GM21360 (cell line): Measurements from ENCODE around the gene SLC16A6.
"Not testable (repeated sequence)": the region's sequence is repeated elsewhere in the genome, so short reads cannot be mapped to it uniquely, and the experiment has no call there.

Source experiments
- ATAC-seq: cut with Tn5 transposase; IDR thresholded peaks from one replicate; pipeline ENCODE4 v1.9.1; 2021; ENCODE audit warnings: mild to moderate bottlenecking, moderate library complexity; ENCODE audit not compliant: unreplicated experiment

Gene SLC16A6

GRCh38 chr17:68225055-68225454 is 65.9 kb downstream of the SLC16A6 start:
- not testable (repeated sequence) for ATAC-seq

DNA sequence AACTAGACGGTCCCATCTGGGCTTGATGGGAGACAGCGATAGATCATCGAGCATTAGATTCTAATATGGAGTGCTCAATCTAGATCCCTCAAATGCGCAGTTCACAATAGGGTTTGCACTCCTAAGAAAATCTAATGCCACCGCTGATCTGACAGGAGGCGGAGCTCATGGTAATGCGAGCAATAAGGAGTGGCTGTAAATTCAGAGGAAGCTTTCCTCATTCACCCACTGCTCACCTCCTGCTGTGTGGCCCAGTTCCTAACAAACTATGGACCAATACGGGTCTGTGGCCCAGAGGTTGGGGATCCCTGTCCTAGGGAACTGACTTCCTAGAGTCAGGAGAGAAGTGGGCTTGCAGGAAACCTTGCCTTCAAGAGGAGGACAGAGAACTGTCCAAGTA is 68.3 kb downstream of the SLC16A6 start:
- no peak for ATAC-seq

GRCh38 chr17:68221786-68222185 is 69.1 kb downstream of the SLC16A6 start:
- no peak for ATAC-seq

GRCh38 chr17:68220786-68221185 is 70.1 kb downstream of the SLC16A6 start:
- not testable (repeated sequence) for ATAC-seq

DNA sequence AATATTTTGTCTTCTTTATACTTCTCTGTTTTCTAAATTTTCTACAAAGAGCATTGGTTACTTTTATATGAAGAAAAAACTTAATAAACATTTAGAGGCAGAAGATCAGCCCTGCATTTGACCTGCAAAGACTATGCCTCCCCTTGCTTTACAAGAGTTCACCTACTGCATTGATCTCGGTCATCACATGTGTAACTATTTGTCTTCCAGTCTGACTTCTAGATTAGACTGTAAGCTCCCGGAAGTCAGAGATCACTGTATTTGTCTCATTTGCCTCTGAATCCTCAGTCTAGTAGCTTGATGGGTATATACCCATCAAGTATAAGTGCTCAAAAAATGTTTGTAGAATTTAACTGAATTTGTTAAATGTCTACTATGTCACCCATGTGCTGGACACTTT is 70.7 kb downstream of the SLC16A6 start:
- ATAC-seq: not testable (repeated sequence)

- ATAC-seq: not testable (repeated sequence)
These were observed 71.5 kb downstream of the SLC16A6 start for GRCh38 chr17:68219429-68219828.
